Hair follicular keratinocyte (primary cell): ENCODE results near the gene ARMC5. TPM values are rescaled to one million over a fixed set of nuclear protein-coding genes. Genes with fewer than 3 reads are reported as not detected.

Source experiments
- total RNA-seq: library from RNA; depleted of rRNA; stranded (reverse); fragments of >200 nt; gene quantifications from 2 replicates; pipeline ENCODE4 v1.2.3, GENCODE V29; 2015

The ARMC5 gene
- total RNA-seq = 6.4 and 8.2 TPM in 2 replicates

GRCh38 chr16:31458844-31459686 is at the start of gene ARMC5:
Gene ARMC5, plus strand, starts transcription at chr16:31459501. Its CDS starts 24 bp downstream, at chr16:31459525.

GRCh38 chr16:31428279-31428597 is 31.1 kb upstream of the ARMC5 start, which contains the start of gene COX6A2:
Gene COX6A2, minus strand, starts transcription at chr16:31428360. Its CDS starts 35 bp downstream, at chr16:31428325.

GRCh38 chr16:31471875-31472708 is 12.8 kb downstream of the ARMC5 start, which contains the start of gene TGFB1I1:
Gene TGFB1I1, plus strand, starts transcription at chr16:31472152. Its CDS starts 37 bp downstream, at chr16:31472189.

GRCh38 chr16:31483081-31483480 is 23.8 kb downstream of the ARMC5 start, which contains the start of gene SLC5A2:
Gene SLC5A2, plus strand, starts transcription at chr16:31483123. Its CDS starts 14 bp downstream, at chr16:31483137.

GRCh38 chr16:31507929-31508705 is 48.8 kb downstream of the ARMC5 start, which contains the start of gene RUSF1:
Gene RUSF1, minus strand, starts transcription at chr16:31508391. Its CDS starts 18 bp downstream, at chr16:31508373.

Other genes starting within 250 kb of the ARMC5 start
- not detected in 2 replicates for gene TRIM72, start 245.4 kb upstream of the ARMC5 start, total RNA-seq
- gene PYDC1, start 242.4 kb upstream of the ARMC5 start, total RNA-seq = not detected in 2 replicates
- not detected in 2 replicates for gene ITGAM, start 199.5 kb upstream of the ARMC5 start, total RNA-seq
- not detected in 2 replicates for gene ITGAX, start 104.3 kb upstream of the ARMC5 start, total RNA-seq
- gene ITGAD, start 66.2 kb upstream of the ARMC5 start, total RNA-seq = not detected in 2 replicates
- not detected in 2 replicates for gene COX6A2, start 31.1 kb upstream of the ARMC5 start, total RNA-seq
- 0.08 TPM in 2 replicates for gene ZNF843, start 16.7 kb upstream of the ARMC5 start, total RNA-seq
- 20.4 and 31.9 TPM in 2 replicates for gene TGFB1I1, start 12.7 kb downstream of the ARMC5 start, total RNA-seq
- gene SLC5A2, start 23.6 kb downstream of the ARMC5 start, total RNA-seq = not detected in 2 replicates
- gene RUSF1, start 48.9 kb downstream of the ARMC5 start, total RNA-seq = 39.0 and 48.1 TPM in 2 replicates
- not detected in 2 replicates for gene AHSP, start 68.4 kb downstream of the ARMC5 start, total RNA-seq